NCI-H2081 treated with DMSO at 0.1 percent for 48 hours (cell line): ENCODE measurements around the gene VWF.
"Not testable (repeated sequence)": the region's sequence is repeated elsewhere in the genome, so short reads cannot be mapped to it uniquely, and the experiment has no call there.

Experiments used
- DNase-seq: peaks from one replicate; lab custom pipeline; 2025; lab: John Stamatoyannopoulos, UW

Gene VWF

GRCh38 chr12:6124411-6125309 lies at the start of gene VWF:
Gene VWF, minus strand, starts transcription at chr12:6124670. Its CDS starts 1,474 bp downstream, at chr12:6123196.
- DNase-seq: no peak

DNA sequence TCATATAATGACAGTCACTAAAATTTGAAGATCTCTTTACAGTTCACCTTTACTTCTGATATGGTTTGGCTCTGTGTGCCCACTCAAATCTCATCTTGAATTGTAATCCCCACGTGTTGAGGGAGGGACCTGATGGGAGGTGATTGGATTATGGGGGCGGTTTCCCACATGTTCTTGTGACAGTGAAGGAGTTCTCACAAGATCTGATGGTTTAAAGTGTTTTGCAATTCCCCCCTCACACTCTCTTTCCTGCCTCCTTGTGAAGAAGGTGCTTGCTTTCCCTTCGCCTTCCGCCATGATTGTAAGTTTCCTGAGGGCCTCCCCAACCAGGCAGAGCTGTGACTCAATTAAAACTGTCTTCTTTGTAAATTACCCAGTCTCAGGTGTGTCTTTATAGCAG lies 48.4 kb upstream of the VWF start:
- no peak for DNase-seq

GRCh38 chr12:6172086-6172485 lies 47.6 kb upstream of the VWF start:
- DNase-seq: no peak

DNA sequence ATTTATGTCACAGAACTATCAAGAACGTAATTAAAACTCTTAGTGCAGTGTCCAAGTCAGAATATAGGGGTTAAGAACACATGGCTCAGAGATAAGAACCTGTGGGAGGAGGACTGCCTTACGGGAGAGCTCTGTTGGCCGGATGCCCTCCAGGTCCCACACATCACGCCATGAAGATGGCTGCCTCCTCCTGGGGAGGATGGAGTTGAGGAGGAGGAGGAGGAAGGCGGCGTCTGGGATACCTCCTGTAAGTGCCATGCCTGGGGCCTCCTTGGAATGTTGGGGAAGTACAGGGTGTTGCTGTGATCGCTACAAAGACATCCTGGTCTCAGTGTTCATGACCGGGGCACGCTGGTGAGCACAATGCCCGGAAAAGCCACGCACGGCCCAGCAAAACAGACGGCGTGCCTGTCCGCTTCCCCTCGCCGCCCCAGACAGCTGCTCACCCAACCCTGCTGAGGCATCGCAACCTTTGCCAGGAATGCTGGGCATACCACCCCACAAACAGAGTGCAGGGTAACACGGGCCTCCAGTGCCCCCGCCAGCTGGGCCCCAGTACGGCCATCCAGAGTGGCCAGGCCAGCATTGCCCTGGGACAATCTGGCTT lies 47.0 kb upstream of the VWF start:
- no peak for DNase-seq

GRCh38 chr12:6167327-6168280 lies 43.1 kb upstream of the VWF start:
- DNase-seq: no peak

- no peak for DNase-seq
Observed at GRCh38 chr12:6166808-6167207, 42.3 kb upstream of the VWF start.

DNA sequence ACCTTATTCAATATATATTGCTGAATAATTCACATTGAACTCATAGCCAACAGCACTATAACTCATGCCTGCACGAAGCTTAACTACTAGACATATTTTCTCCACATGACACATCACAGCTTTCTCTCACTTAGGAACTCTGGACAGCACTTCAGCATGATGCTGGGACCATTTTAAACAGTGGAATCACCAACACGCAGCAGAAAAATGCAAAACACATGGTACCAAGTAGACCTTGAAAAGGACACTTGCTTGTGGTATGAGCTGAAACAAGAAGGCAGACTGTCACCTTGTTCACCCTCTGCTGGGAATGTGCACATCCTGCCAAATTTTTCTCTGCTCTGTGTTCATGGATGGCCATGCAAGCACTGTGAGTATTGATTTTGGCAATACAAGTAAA lies 40.9 kb upstream of the VWF start:
- DNase-seq: no peak

DNA sequence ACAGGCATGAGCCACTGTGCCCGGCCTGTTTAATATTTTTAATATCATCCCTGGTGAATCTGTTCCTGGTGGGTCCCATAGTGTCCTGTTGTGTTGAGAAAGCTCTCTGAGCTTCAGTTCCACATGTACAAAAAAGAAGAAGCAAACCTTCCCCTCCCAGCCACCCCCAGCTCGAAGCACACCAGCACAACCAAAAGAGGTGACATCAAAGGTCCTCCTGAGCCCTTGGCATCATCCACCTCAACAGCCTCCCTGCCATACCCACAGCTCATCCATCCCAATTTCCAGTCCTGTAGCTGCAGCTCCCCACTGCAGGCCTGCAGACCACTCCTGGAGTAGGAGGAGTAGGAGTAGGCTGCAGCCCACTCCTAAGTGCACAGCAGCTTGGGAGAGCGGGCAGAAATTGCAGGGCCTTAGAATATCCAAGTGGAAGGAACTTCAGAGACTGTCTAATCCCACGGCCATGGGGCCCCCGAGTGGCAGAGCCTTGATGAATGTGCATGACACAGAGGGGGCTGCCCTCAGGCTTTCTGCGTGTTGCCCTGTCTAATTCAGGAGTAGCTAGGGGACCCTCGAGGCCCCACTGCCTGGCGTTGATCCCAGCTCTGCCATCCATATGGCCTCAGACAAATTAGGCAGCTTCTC lies 39.1 kb upstream of the VWF start:
- DNase-seq: no peak

GRCh38 chr12:6161124-6161882 lies 36.8 kb upstream of the VWF start:
- DNase-seq: no peak

DNA sequence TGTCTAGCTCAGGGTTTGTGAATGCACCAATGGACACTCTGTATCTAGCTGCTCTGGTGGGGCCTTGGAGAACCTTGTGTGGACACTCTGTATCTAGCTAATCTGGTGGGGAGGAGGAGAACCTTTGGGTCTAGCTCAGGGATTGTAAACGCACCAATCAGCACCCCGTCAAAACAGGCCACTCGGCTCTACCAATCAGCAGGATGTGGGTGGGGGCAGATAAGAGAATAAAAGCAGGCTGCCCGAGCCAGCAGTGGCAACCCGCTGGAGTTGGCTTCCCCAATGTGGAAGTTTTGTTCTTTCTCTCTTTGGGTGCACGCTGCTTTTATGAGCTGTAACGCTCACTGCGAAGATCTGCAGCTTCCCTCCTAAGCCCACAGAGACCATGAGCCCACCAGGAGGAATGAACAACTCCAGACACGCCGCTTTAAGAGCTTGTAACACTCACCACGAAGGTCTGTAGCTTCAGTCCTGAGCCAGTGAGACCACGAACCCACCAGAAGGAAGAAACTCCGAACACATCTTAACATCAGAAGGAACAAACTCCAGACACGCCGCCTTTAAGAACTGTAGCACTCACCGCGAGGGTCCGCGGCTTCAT lies 35.7 kb upstream of the VWF start:
- not testable (repeated sequence) for DNase-seq

GRCh38 chr12:6159166-6160011 lies 34.9 kb upstream of the VWF start:
- not testable (repeated sequence) for DNase-seq

- no peak for DNase-seq
Observed at GRCh38 chr12:6158749-6159148, 34.3 kb upstream of the VWF start.

DNA sequence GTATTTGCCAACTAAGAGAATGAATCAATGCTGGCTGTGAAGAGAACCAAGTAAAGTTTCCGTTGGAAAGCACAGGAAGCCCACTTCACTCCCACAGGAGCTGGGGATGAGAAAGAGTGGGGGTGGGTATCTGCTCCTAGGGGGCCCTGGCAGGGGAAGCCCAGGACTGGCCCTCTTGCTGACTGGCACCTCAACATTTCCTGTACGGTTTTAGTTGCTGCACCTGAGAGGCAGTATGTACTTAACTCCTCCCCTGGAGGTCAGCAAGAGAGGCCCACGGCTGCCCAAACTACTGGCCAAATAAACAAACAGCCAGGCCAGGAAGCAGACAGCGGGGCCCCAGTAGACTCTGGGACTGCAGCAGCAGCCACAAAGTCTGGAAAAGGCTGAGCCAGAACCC lies 33.8 kb upstream of the VWF start:
- no peak for DNase-seq

GRCh38 chr12:6157482-6157881 lies 33.0 kb upstream of the VWF start:
- no peak for DNase-seq

- no peak for DNase-seq
Observed at GRCh38 chr12:6154730-6155459, 30.4 kb upstream of the VWF start.

DNA sequence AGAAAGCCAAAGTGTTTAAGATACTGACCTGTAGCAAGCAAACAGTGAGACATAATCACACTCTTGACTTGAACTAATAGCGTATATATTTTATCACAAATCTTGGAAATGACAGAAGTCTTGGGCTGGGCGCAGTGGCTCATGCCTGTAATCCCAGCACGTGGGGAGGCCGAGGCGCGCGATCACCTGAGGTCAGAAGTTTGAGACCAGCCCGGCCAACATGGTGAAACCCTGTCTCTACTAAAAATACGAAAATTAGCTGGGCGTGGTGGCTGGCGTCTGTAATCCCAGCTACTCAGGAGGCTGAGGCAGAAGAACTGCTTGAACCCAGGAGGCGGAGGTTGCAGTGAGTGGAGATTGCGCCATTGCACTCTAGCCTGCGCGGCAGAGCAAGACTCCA lies 24.3 kb upstream of the VWF start:
- not testable (repeated sequence) for DNase-seq

DNA sequence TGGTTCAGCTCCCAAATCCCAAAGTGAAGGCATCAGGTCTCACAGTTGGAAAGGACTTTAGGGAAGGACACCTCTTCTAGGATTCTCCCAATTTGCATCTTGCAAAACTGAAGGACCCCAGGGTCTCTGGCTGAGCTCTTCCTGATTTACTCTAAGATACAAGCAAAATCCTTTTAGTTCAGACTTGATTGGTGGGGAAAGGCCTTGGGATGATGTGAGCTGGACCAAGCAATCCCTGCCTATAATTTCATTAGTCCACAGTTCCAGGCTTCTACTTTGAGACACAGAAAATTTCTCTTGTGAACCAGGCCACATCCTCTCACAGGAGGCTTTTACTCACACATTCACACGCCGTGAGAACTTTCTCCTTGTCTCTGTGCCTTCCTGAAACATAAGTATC lies 23.6 kb upstream of the VWF start:
- no peak for DNase-seq

GRCh38 chr12:6146951-6147350 lies 22.5 kb upstream of the VWF start:
- DNase-seq: no peak

- no peak for DNase-seq
Observed at GRCh38 chr12:6146509-6146908, 22.0 kb upstream of the VWF start.
